Endodermal cell (in vitro differentiated cells): ENCODE data around the gene CFAP47. TPM values are rescaled to one million over a fixed set of nuclear protein-coding genes. Genes with fewer than 3 reads are reported as not detected.

Source experiments
- DNase-seq: peaks from one replicate; pipeline ENCODE4 v3.0.0-alpha.2; 2017
- H3K27ac ChIP-seq: 2 replicates; pipeline ENCODE4 v1.5.1; 2013; ENCODE audit warnings: mild to moderate bottlenecking, low read depth, low read length, moderate library complexity
- H3K27me3 ChIP-seq: 2 replicates; pipeline ENCODE4 v1.6.1; 2013; ENCODE audit warnings: mild to moderate bottlenecking, low read length, moderate library complexity; ENCODE audit not compliant: insufficient read depth, control insufficient read depth, poor library complexity, severe bottlenecking
- H3K36me3 ChIP-seq: 2 replicates; pipeline ENCODE4 v1.7.0; 2013; ENCODE audit warnings: mild to moderate bottlenecking, low read length, moderate library complexity; ENCODE audit not compliant: control insufficient read depth, insufficient read depth
- H3K4me1 ChIP-seq: one replicate; pipeline ENCODE4 v1.7.0; 2013; ENCODE audit warnings: low read length; ENCODE audit not compliant: control insufficient read depth, insufficient read depth
- H3K4me3 ChIP-seq: 2 replicates; pipeline ENCODE4 v1.5.1; 2013; ENCODE audit warnings: mild to moderate bottlenecking, low read length, moderate library complexity
- H3K9ac ChIP-seq: 2 replicates; pipeline ENCODE4 v1.6.1; 2013; ENCODE audit warnings: mild to moderate bottlenecking, low read length, moderate library complexity; ENCODE audit not compliant: poor library complexity, severe bottlenecking; ENCODE audit errors: extremely low read depth
- H3K9me3 ChIP-seq: 2 replicates; pipeline ENCODE4 v1.6.1; 2013; ENCODE audit warnings: mild to moderate bottlenecking, low read length, moderate library complexity; ENCODE audit not compliant: control insufficient read depth
- H3K27ac Mint-ChIP-seq: 2 replicates; pipeline ENCODE4 v1.8.0; 2020; ENCODE audit warnings: mixed read lengths
- H3K27me3 Mint-ChIP-seq: 2 replicates; pipeline ENCODE4 v1.8.0; 2021; ENCODE audit warnings: mild to moderate bottlenecking, mixed read lengths; ENCODE audit not compliant: insufficient read depth
- H3K36me3 Mint-ChIP-seq: 2 replicates; pipeline ENCODE4 v1.8.0; 2020; ENCODE audit warnings: low read depth, mixed read lengths
- H3K4me1 Mint-ChIP-seq: 2 replicates; pipeline ENCODE4 v1.8.0; 2020; ENCODE audit warnings: mixed read lengths
- H3K4me3 Mint-ChIP-seq: 2 replicates; pipeline ENCODE4 v1.8.0; 2020; ENCODE audit warnings: mild to moderate bottlenecking, moderate library complexity, mixed read lengths
- H3K9me3 Mint-ChIP-seq: 2 replicates; pipeline ENCODE4 v1.8.0; 2020; ENCODE audit warnings: mild to moderate bottlenecking, mixed read lengths
- CTCF ChIP-seq: fragments of 200-600 bp; sonication (generic); conservative IDR thresholded peaks from 2 replicates; pipeline ENCODE4 v1.5.0; 2021; ENCODE audit warnings: antibody characterized with exemption, mild to moderate bottlenecking
- WGBS, 2 experiments: methylation state at CpG; one replicate each; pipeline versions ENCODE4 v1.1.5 to v1.1.7; 2013; ENCODE audit warnings: missing lambda C conversion rate in 2 of 2, mixed read lengths in 1 of 2; ENCODE audit not compliant: insufficient coverage in 1 of 2, insufficient read length in 1 of 2; 5-methylcytosine and 5-hydroxymethylcytosine counted together
- total RNA-seq, 2 donors: library from RNA; stranded (reverse); fragmentation: NEBNext Ultra II Directional in 1 of 2; extraction: Animal tissue kit (Norgen Biotek cat#: 25700) in 1 of 2; gene quantifications; 2 replicates in 1 of 2; 3 replicates in 1 of 2; pipeline ENCODE4 v1.2.1, GENCODE V29; 2021

The CFAP47 gene
- total RNA-seq, 2 donors from 2014 or later = 0.26 to 0.55 TPM

DNA sequence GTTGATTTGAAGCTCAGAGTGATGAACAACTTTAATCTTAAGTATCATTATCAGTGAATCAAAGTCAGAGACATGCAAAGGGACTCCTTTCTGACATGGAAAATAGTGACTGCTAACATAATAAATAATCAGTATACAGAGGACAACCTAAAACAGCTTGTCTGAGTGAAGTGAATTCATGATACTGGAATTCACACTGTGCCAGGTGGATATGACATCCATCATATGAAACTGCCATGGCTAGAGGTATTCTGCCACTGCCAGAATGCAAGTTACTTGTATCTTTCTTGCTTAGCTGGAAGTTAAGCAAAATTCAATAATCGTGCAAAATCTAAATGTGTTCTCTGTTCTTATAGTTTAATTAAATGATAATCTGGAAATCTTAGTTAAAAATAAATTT lies 429.0 kb downstream of the CFAP47 start:
- H3K4me1 ChIP-seq = no peaks in the 10 kb centered on the region
- H3K4me1 Mint-ChIP-seq = peaks cover 8% of the 10 kb centered on the region
- H3K27ac Mint-ChIP-seq = no peak overlapping the region
- H3K4me3 ChIP-seq = no peak overlapping the region
- H3K4me3 Mint-ChIP-seq = no peak overlapping the region
- H3K9me3 ChIP-seq = no peaks in the 10 kb centered on the region
- H3K9ac ChIP-seq = no peak overlapping the region
- H3K36me3 Mint-ChIP-seq = no peaks in the 10 kb centered on the region
- TF ChIP-seq CTCF = no peak
- no peaks in the 10 kb centered on the region for H3K27me3 Mint-ChIP-seq
- H3K9me3 Mint-ChIP-seq = peaks cover 15% of the 10 kb centered on the region
- no peaks in the 10 kb centered on the region for H3K36me3 ChIP-seq
- DNase-seq = no peak
- no CpG with 5 or more reads among the region's 1 CpG for WGBS, 2 experiments
- no peak overlapping the region for H3K27ac ChIP-seq
- no peaks in the 10 kb centered on the region for H3K27me3 ChIP-seq

DNA sequence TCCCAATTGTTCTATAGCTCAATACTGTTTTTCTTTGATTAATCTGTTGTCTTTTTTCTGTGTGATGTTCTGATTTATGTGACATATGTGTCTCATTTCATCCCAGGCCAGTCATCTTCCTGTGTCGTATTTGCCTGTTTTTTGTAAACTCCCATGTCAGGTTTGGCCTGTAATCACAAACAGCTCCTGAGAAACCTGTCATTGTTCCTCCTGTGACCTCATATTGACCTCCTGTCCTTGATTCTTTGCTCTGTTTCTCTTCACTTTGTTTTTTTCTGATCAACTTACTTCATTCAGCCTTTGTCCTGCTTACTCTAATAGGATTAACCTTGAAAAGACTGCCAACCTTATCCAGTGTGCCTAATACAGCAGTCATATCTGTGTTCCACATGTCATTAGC lies 438.3 kb downstream of the CFAP47 start:
- H3K36me3 Mint-ChIP-seq = no peaks in the 10 kb centered on the region
- no peak overlapping the region for H3K27ac Mint-ChIP-seq
- WGBS, 2 experiments = 65 to 83% methylated on average over 1 of the region's 1 CpG
- H3K27me3 Mint-ChIP-seq = no peaks in the 10 kb centered on the region
- H3K36me3 ChIP-seq = no peaks in the 10 kb centered on the region
- no peaks in the 10 kb centered on the region for H3K9me3 ChIP-seq
- peaks cover 4% of the 10 kb centered on the region for H3K4me1 Mint-ChIP-seq
- no peaks in the 10 kb centered on the region for H3K4me1 ChIP-seq
- no peaks in the 10 kb centered on the region for H3K27me3 ChIP-seq
- H3K9me3 Mint-ChIP-seq = peaks cover 42% of the 10 kb centered on the region
- no peak for DNase-seq
- no peak overlapping the region for H3K9ac ChIP-seq
- H3K27ac ChIP-seq = no peak overlapping the region
- no peak for TF ChIP-seq CTCF
- no peak overlapping the region for H3K4me3 ChIP-seq
- H3K4me3 Mint-ChIP-seq = no peak overlapping the region

DNA sequence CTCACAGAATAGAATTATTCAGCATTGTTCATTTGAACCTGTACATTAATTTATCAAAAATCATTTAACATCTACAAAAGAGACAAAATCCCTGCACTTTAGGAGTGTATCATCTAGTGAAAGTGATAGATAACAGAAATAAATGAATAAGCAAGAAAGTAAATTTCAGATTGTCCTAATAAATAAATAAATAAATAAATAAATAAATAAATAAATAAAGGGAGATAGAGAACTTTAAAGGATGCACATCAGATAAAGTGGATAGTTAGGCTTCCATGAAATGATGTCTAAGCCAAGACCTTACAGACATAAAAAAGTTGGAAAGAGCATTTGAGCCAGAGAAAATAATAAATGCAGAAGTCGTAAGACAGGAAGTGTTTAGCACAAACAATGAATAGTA lies 444.7 kb downstream of the CFAP47 start:
- WGBS, 2 experiments = 100% methylated on average over 1 of the region's 1 CpG; no CpG with 5 or more reads in 1 of the 2 experiments
- H3K4me3 ChIP-seq = no peak overlapping the region
- no peaks in the 10 kb centered on the region for H3K4me1 ChIP-seq
- no peaks in the 10 kb centered on the region for H3K36me3 ChIP-seq
- Mint-ChIP-seq H3K27me3 (no peaks in the 10 kb centered on the region), H3K9me3 (peaks cover 24% of the 10 kb centered on the region), H3K4me1 (no peaks in the 10 kb centered on the region), H3K36me3 (no peaks in the 10 kb centered on the region), H3K4me3 (no peak overlapping the region), H3K27ac (no peak overlapping the region)
- no peak overlapping the region for H3K27ac ChIP-seq
- no peak overlapping the region for H3K9ac ChIP-seq
- TF ChIP-seq CTCF = no peak
- no peak for DNase-seq
- H3K27me3 ChIP-seq = no peaks in the 10 kb centered on the region
- no peaks in the 10 kb centered on the region for H3K9me3 ChIP-seq
